22Rv1 (cell line): ENCODE measurements around the gene ECD.
"Not testable (repeated sequence)": the region's sequence is repeated elsewhere in the genome, so short reads cannot be mapped to it uniquely, and the experiment has no call there.

Experiments
- H3K27ac ChIP-seq: fragments of 450-650 bp; 2 replicates; pipeline ENCODE4 v1.5.1; 2017
- ZFX ChIP-seq: fragments of 450-650 bp; IDR thresholded peaks from 2 replicates; pipeline ENCODE4 v1.6.1; 2017; ENCODE audit warnings: antibody characterized with exemption, borderline replicate concordance
- TF ChIP-seq, protein P1 (sequence below): fragments of 450-650 bp; IDR thresholded peaks from 2 replicates; pipeline ENCODE4 v1.5.1; 2017; ENCODE audit warnings: mild to moderate bottlenecking

ECD gene

GRCh38 chr10:73161079-73161478, 6.7 kb downstream of the ECD start:
- TF ChIP-seq, protein P1, sequence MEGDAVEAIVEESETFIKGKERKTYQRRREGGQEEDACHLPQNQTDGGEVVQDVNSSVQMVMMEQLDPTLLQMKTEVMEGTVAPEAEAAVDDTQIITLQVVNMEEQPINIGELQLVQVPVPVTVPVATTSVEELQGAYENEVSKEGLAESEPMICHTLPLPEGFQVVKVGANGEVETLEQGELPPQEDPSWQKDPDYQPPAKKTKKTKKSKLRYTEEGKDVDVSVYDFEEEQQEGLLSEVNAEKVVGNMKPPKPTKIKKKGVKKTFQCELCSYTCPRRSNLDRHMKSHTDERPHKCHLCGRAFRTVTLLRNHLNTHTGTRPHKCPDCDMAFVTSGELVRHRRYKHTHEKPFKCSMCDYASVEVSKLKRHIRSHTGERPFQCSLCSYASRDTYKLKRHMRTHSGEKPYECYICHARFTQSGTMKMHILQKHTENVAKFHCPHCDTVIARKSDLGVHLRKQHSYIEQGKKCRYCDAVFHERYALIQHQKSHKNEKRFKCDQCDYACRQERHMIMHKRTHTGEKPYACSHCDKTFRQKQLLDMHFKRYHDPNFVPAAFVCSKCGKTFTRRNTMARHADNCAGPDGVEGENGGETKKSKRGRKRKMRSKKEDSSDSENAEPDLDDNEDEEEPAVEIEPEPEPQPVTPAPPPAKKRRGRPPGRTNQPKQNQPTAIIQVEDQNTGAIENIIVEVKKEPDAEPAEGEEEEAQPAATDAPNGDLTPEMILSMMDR, result no peak
- no peak for TF ChIP-seq ZFX
- H3K27ac ChIP-seq, result no peak overlapping the region

GRCh38 chr10:73159038-73159648, 8.7 kb downstream of the ECD start:
- H3K27ac ChIP-seq, result no peak overlapping the region
- TF ChIP-seq, protein P1, result peak; percentile 91
- TF ChIP-seq ZFX, result no peak

- TF ChIP-seq, protein P1, result no peak
- TF ChIP-seq ZFX, result no peak
- no peak overlapping the region for H3K27ac ChIP-seq
Observed at GRCh38 chr10:73156054-73156453, 11.8 kb downstream of the ECD start.

DNA sequence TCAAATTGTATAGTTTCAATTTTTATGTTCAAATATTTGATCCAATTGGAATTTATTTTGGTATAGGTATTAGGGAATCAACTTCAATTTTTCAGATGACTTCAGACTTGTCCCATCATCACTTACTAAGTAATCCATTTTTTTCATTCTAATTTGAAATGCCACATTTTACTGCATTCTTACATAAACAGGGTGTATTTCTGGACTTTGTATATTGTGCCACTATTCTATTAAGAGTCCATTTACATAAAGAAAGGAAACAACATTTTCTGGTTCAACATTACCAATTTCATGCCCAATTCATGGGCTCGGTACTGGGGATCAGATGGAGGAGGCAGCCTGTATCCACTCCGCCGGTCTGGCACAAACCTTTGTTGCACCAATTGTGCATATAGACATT, 15.8 kb downstream of the ECD start:
- no peak for TF ChIP-seq ZFX
- TF ChIP-seq, protein P1, result no peak
- H3K27ac ChIP-seq, result no peak overlapping the region

DNA sequence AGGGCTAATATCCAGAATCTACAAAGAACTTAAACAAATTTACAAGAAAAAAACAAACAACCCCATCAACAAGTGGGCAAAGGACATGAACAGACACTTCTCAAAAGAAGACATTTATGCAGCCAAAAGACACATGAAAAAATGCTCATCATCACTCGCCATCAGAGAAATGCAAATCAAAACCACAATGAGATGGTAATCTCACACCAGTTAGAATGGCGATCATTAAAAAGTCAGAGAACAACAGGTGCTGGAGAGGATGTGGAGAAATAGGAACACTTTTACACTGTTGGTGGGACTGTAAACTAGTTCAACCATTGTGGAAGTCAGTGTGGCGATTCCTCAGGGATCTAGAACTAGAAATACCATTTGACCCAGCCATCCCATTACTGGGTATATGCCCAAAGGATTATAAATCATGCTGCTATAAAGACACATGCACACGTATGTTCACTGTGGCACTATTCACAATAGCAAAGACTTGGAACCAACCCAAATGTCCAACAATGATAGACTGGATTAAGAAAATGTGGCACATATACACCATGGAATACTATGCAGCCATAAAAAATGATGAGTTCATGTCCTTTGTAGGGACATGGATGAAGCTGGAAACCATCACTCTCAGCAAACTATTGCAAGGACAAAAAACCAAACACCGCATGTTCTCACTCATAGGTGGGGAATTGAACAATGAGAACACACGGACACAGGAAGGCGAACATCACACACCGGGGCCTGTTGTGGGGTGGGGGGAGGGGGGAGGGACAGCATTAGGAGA, 17.0 kb downstream of the ECD start:
- H3K27ac ChIP-seq, result not testable (repeated sequence)

DNA sequence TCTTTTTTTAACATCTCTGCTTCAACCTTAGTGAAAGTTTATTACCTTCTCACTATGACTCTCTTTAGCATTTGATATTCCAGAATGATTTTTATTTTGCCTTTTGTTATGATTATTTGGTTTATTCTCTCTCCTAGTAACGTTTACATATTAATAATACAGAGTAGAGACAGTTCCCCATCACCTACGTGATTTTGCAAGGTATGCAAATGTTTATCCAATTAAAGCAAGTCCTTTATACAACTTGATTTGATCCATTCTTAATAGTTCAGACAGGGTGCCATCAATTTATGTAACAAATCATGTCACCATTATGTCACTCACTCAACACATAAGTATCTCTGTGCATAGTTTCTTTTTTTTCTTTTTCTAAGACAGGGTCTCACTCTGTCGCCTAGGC, 26.2 kb downstream of the ECD start:
- H3K27ac ChIP-seq, result no peak overlapping the region
- no peak for TF ChIP-seq ZFX
- TF ChIP-seq, protein P1, result no peak

- H3K27ac ChIP-seq, result no peak overlapping the region
- no peak for TF ChIP-seq ZFX
- TF ChIP-seq, protein P1, result no peak
Observed at GRCh38 chr10:73139251-73139650, 28.6 kb downstream of the ECD start.
